Measurements from ENCODE around the gene FOXA3. TPM values are rescaled to one million over a fixed set of nuclear protein-coding genes. Genes with fewer than 3 reads are reported as not detected.

Gene FOXA3
- total RNA-seq, 1 donor from 2014 or later: 1.0 TPM

- Mint-ChIP-seq H3K36me3 (ENCODE audit: unreplicated experiment) (peaks cover 10% of the 10 kb centered on the region), H3K4me1 (ENCODE audit: low read depth, unreplicated experiment) (peaks cover 1% of the 10 kb centered on the region), H3K4me3 (ENCODE audit: unreplicated experiment) (no peak overlapping the region), H3K27ac (ENCODE audit: unreplicated experiment) (no peak overlapping the region), H3K9me3 (ENCODE audit: unreplicated experiment) (peaks cover 13% of the 10 kb centered on the region), H3K27me3 (ENCODE audit: unreplicated experiment) (peaks cover 8% of the 10 kb centered on the region)
- no peak for DNase-seq
- no peak for TF ChIP-seq CTCF (IDR thresholded peaks at IDR 0.05; ENCODE audit: partially characterized antibody, unreplicated experiment)
These were observed 33.2 kb downstream of the FOXA3 start for GRCh38 chr19:45897261-45897812.

- Mint-ChIP-seq H3K36me3 (ENCODE audit: unreplicated experiment) (peaks cover 10% of the 10 kb centered on the region), H3K9me3 (ENCODE audit: unreplicated experiment) (peaks cover 12% of the 10 kb centered on the region), H3K4me1 (ENCODE audit: low read depth, unreplicated experiment) (peaks cover 1% of the 10 kb centered on the region), H3K27me3 (ENCODE audit: unreplicated experiment) (peaks cover 13% of the 10 kb centered on the region), H3K4me3 (ENCODE audit: unreplicated experiment) (no peak overlapping the region), H3K27ac (ENCODE audit: unreplicated experiment) (no peak overlapping the region)
- TF ChIP-seq CTCF (IDR thresholded peaks at IDR 0.05; ENCODE audit: partially characterized antibody, unreplicated experiment): no peak
- DNase-seq: no peak
These were observed 35.1 kb downstream of the FOXA3 start for GRCh38 chr19:45899253-45899652.

GRCh38 chr19:45899919-45900589 is 35.9 kb downstream of the FOXA3 start:
- Mint-ChIP-seq H3K4me1 (ENCODE audit: low read depth, unreplicated experiment) (peaks cover 1% of the 10 kb centered on the region), H3K9me3 (ENCODE audit: unreplicated experiment) (peaks cover 12% of the 10 kb centered on the region), H3K4me3 (ENCODE audit: unreplicated experiment) (peak overlapping the region; percentile 52), H3K36me3 (ENCODE audit: unreplicated experiment) (peaks cover 10% of the 10 kb centered on the region), H3K27ac (ENCODE audit: unreplicated experiment) (no peak overlapping the region), H3K27me3 (ENCODE audit: unreplicated experiment) (peaks cover 13% of the 10 kb centered on the region)
- TF ChIP-seq CTCF (IDR thresholded peaks at IDR 0.05; ENCODE audit: partially characterized antibody, unreplicated experiment): no peak
- DNase-seq: no peak

GRCh38 chr19:45900738-45901431 is 36.8 kb downstream of the FOXA3 start:
- no peak for TF ChIP-seq CTCF (IDR thresholded peaks at IDR 0.05; ENCODE audit: partially characterized antibody, unreplicated experiment)
- H3K27ac Mint-ChIP-seq (ENCODE audit: unreplicated experiment): no peak overlapping the region
- H3K4me1 Mint-ChIP-seq (ENCODE audit: low read depth, unreplicated experiment): peaks cover 1% of the 10 kb centered on the region
- peaks cover 10% of the 10 kb centered on the region for H3K9me3 Mint-ChIP-seq (ENCODE audit: unreplicated experiment)
- peaks cover 13% of the 10 kb centered on the region for H3K27me3 Mint-ChIP-seq (ENCODE audit: unreplicated experiment)
- no peak for DNase-seq
- peak overlapping the region; percentile 52 for H3K4me3 Mint-ChIP-seq (ENCODE audit: unreplicated experiment)
- H3K36me3 Mint-ChIP-seq (ENCODE audit: unreplicated experiment): peaks cover 10% of the 10 kb centered on the region

All from glutamatergic neuron (in vitro differentiated cells).